GM18868 (cell line): Measurements from ENCODE around the gene GPALPP1.
"Not testable (repeated sequence)": the region's sequence is repeated elsewhere in the genome, so short reads cannot be mapped to it uniquely, and the experiment has no call there.

Experiments
- ATAC-seq: cut with Tn5 transposase; IDR thresholded peaks from one replicate; pipeline ENCODE4 v1.9.1; 2021; ENCODE audit warnings: mild to moderate bottlenecking, moderate library complexity; ENCODE audit not compliant: unreplicated experiment

The GPALPP1 gene

GRCh38 chr13:45060062-45060461 lies 70.7 kb downstream of the GPALPP1 start:
- no peak for ATAC-seq

GRCh38 chr13:45063261-45063860 lies 74.0 kb downstream of the GPALPP1 start:
- ATAC-seq: no peak

- ATAC-seq: not testable (repeated sequence)
Measured at GRCh38 chr13:45063889-45064288, 74.6 kb downstream of the GPALPP1 start.

GRCh38 chr13:45064889-45065288 lies 75.6 kb downstream of the GPALPP1 start:
- no peak for ATAC-seq

- ATAC-seq: no peak
Measured at GRCh38 chr13:45068036-45069001, 79.0 kb downstream of the GPALPP1 start.

- ATAC-seq: no peak
Measured at GRCh38 chr13:45073809-45074208, 84.5 kb downstream of the GPALPP1 start.

- ATAC-seq: no peak
Measured at GRCh38 chr13:45074721-45075120, 85.4 kb downstream of the GPALPP1 start.

- ATAC-seq: no peak
Measured at GRCh38 chr13:45078003-45078402, 88.7 kb downstream of the GPALPP1 start.
